Common myeloid progenitor, CD34-positive (primary cell): ENCODE data around the gene HOMER2.

Experiments used
- CTCF ChIA-PET: fragments of 350-600 bp; sonication (Branson Sonifier 250); formaldehyde crosslinking; loops from one replicate; lab custom pipeline; 2021; ENCODE audit warnings: antibody characterized with exemption; lab: Charles Lee
- POLR2A ChIA-PET: fragments of 350-600 bp; sonication (Branson Sonifier 250); formaldehyde crosslinking; loops from one replicate; lab custom pipeline; 2021; ENCODE audit warnings: antibody characterized with exemption; lab: Charles Lee
- DNase-seq, 3 donors: peaks; one replicate each; pipeline versions ENCODE4 v3.0.0 to v3.0.0-alpha.2; 2013
- H3K27ac ChIP-seq, 2 experiments: 1 replicate in 1 of 2; 2 replicates in 1 of 2; pipeline ENCODE4 v1.7.0; 2013; ENCODE audit warnings: inconsistent platforms in 2 of 2, low read length in 2 of 2, mild to moderate bottlenecking in 2 of 2, low read depth in 1 of 2, moderate library complexity in 1 of 2; ENCODE audit not compliant: severe bottlenecking in 2 of 2, insufficient read depth in 1 of 2, poor library complexity in 1 of 2
- H3K27me3 ChIP-seq, 5 experiments: replicated peaks in 2 of 5; 1 replicate in 3 of 5; 2 replicates in 2 of 5; pipeline versions ENCODE4 v1.6.1 to v1.7.0; 2013; ENCODE audit warnings: low read length in 4 of 5, mild to moderate bottlenecking in 2 of 5, moderate library complexity in 2 of 5, inconsistent platforms in 1 of 5; ENCODE audit not compliant: insufficient read depth in 5 of 5, control insufficient read depth in 4 of 5
- H3K36me3 ChIP-seq, 4 experiments: 1 replicate in 2 of 4; 2 replicates in 2 of 4; pipeline versions ENCODE4 v1.6.1 to v1.7.0; 2013; ENCODE audit warnings: low read length in 3 of 4, control low read depth in 1 of 4, mild to moderate bottlenecking in 1 of 4; ENCODE audit not compliant: control insufficient read depth in 4 of 4, insufficient read depth in 4 of 4
- H3K4me1 ChIP-seq, 4 experiments: 1 replicate in 3 of 4; 2 replicates in 1 of 4; pipeline versions ENCODE4 v1.6.1 to v1.7.1; 2013; ENCODE audit warnings: low read length in 3 of 4, mild to moderate bottlenecking in 3 of 4, control low read depth in 1 of 4, inconsistent platforms in 1 of 4, moderate library complexity in 1 of 4; ENCODE audit not compliant: control insufficient read depth in 4 of 4, insufficient read depth in 4 of 4; ENCODE audit errors: control extremely low read depth in 1 of 4
- H3K4me3 ChIP-seq, 7 experiments: 1 replicate in 4 of 7; 2 replicates in 3 of 7; pipeline versions ENCODE4 v1.5.1 to v1.7.0; 2013; ENCODE audit warnings: mild to moderate bottlenecking in 7 of 7, low read length in 6 of 7, moderate library complexity in 6 of 7, inconsistent platforms in 2 of 7, low read depth in 2 of 7, control low read depth in 1 of 7; ENCODE audit not compliant: insufficient read depth in 4 of 7, control insufficient read depth in 1 of 7; ENCODE audit errors: extremely low read depth in 1 of 7
- H3K9me3 ChIP-seq, 5 experiments: 1 replicate in 4 of 5; 2 replicates in 1 of 5; pipeline versions ENCODE4 v1.6.1 to v1.7.1; 2013; ENCODE audit warnings: low read length in 4 of 5, mild to moderate bottlenecking in 2 of 5, inconsistent platforms in 1 of 5, low read depth in 1 of 5, moderate library complexity in 1 of 5; ENCODE audit not compliant: control insufficient read depth in 4 of 5, insufficient read depth in 2 of 5; ENCODE audit errors: control extremely low read depth in 1 of 5
- WGBS: methylation state at CpG from one replicate; pipeline ENCODE4 v1.1.5; 2013; ENCODE audit not compliant: insufficient coverage; 5-methylcytosine and 5-hydroxymethylcytosine counted together

HOMER2 gene

DNA sequence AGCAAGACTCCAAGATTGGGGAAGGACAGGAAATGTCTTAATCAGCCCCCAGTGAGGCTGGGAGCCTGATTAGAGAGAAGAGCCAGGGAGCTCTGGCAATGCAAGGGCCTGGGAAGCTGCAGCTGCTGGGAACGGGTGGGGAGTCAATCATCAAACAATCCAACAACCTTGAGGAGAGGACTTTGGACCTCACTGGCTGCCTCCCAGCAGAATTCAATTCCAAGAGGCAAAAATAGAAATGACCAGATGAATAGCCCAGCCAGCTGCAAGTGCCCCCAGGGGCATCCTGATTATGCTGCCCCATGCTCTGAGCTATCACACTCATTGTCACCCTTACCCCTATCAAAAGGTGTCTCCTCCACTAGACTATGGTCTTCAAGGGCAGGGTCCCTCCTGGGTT, 6.1 kb upstream of the HOMER2 start:
- CTCF ChIA-PET = no interaction called here
- Histone ChIP-seq H3K4me3 (no peak overlapping the region), H3K27ac (no peak overlapping the region), H3K27me3 (no peaks in the 10 kb centered on the region), H3K36me3 (peaks cover 0 to 3% (median 0%) of the 10 kb centered on the region in 4 experiments), H3K4me1 (no peaks in the 10 kb centered on the region), H3K9me3 (no peaks in the 10 kb centered on the region)
- no peak for DNase-seq
- POLR2A ChIA-PET = interaction anchor here (0.6 kb wide), 1 partner anchor 10 kb away, joined by 3 read pairs; no protein-coding TSS in a partner anchor
- 92% methylated on average over 1 of the region's 1 CpG for WGBS

DNA sequence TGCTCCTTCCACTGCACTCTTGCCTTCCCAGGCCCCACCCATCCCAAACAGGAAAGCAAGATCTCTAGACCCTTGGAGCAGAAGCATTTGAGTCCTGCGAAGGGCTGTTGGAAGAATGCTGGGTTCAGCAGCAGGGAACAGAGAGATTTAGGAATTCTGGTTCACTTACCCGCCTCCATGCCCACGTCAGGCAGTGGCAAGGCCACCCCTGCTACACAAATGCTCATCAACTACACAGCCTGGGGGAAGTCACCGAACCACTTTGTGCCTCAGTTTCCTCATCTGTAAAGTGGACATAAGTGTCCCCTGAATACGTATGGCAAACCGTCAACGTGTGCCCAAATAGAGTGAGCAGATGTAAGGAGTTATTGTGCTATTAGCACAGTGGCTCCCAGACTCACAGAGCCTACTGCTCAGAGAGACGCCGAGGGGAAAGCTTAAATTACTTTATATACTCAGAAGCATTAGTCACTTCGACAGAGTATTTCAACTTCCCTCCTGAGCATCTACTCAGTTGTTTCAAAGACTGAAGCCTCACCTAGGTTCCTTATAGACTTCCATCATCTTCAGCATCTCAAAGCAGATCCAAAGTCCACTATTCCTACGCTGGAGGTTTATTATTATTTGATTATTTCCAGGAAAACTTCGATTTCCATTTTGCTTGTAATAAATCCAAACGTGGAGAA, 905 bp downstream of the HOMER2 start:
- ChIA-PET POLR2A (no interaction called here), CTCF (no interaction called here)
- Histone ChIP-seq H3K9me3 (no peaks in the 10 kb centered on the region), H3K4me1 (peaks cover 2 to 14% (median 9%) of the 10 kb centered on the region in 4 experiments), H3K36me3 (no peaks in the 10 kb centered on the region), H3K27me3 (peaks cover 0 to 8% (median 3%) of the 10 kb centered on the region in 5 experiments), H3K27ac (no peak overlapping the region), H3K4me3 (peak overlapping the region; percentile 20 to 81 (median 65))
- peak in 2 of 3 donors; percentile 55 to 62 for DNase-seq
- WGBS = 59% methylated on average over 12 of the region's 13 CpGs

DNA sequence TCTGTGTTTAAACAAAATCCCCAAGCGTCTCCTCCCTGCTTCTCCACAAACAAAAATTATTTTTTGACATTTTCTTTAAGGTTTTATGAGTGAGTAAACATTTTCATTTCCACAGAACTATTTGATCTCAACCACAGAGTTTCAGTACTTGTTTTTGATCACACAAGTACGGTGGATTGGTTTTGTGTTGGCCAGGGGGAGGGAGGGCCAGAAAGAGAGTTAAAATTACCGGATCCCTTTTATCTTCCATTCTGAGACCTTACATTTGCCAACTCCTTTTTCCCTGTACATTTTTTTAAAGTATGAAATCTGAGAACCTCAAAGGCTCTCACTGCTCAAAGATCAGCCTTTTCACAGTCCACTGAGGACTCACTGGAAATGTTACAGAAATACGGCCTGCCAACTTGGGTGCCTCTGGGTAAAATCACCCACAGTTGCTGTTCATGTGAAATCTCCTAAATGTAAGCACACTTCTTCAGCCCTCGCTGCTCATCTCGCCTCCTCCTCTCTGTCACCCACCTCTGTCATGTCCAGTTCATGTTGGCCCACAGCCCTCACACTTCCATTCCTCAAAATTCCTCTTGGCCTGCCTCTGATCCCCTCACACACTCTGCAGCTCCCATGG, 1.7 kb downstream of the HOMER2 start:
- Histone ChIP-seq H3K36me3 (no peaks in the 10 kb centered on the region), H3K27ac (no peak overlapping the region), H3K4me3 (no peak overlapping the region), H3K9me3 (no peaks in the 10 kb centered on the region), H3K4me1 (peaks cover 2 to 14% (median 9%) of the 10 kb centered on the region in 4 experiments), H3K27me3 (peaks cover 0 to 8% (median 3%) of the 10 kb centered on the region in 5 experiments)
- ChIA-PET POLR2A (no interaction called here), CTCF (no interaction called here)
- no peak for DNase-seq
- 96% methylated on average over 4 of the region's 6 CpGs for WGBS

DNA sequence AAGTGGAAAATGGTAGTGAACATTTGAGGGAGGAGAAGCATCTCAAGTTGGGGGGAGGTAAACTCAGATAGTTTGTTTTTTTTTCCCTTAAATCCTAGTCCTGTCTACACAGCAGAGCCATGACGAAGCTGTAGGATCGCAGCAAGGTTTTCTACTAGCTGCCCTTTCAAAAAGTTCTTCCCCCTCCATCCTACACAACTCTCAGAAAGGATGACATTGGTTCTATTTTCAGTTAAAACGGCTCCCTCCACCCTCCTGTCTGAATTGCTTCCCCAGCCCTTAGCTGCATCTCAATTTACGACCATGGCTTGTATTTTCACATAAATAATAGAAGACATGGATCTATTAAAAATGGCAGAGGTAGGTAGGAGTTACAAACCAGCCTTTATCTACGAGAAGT, 2.2 kb downstream of the HOMER2 start:
- CTCF ChIA-PET = no interaction called here
- Histone ChIP-seq H3K27me3 (peaks cover 0 to 8% (median 3%) of the 10 kb centered on the region in 5 experiments), H3K4me3 (no peak overlapping the region), H3K36me3 (no peaks in the 10 kb centered on the region), H3K9me3 (no peaks in the 10 kb centered on the region), H3K4me1 (peaks cover 2 to 14% (median 9%) of the 10 kb centered on the region in 4 experiments), H3K27ac (no peak overlapping the region)
- POLR2A ChIA-PET = no interaction called here
- DNase-seq = no peak
- 100% methylated on average over 2 of the region's 5 CpGs for WGBS

DNA sequence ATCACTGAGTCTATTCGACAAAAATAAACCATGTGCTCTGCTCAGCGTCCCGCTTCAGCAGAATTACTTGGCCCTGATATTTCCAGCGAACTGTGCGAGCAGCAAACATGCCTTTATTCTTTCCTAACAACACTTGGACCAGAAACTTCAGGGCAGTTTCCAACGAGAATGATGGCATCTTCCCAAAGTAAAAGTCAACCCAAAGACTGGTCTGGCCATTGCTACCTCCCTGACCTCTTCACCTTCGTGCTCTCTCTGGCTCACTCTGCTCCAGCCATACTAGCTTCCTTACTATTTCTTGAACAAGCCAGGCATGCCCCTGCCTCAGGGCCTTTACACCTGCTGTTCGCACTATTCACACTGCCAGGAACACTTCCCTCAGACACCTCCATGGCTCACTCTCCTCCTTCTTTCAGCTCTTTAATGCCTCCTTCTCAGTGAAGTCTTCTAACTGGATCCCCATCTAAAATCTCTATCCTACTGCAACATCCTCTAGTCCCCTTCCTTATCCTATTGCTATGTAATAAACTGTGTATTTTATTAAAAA, 6.3 kb downstream of the HOMER2 start:
- CTCF ChIA-PET = interaction anchor here (1.3 kb wide), 1 partner anchor 14 kb away, joined by 4 read pairs; no protein-coding TSS in a partner anchor
- POLR2A ChIA-PET = no interaction called here
- H3K36me3 ChIP-seq = no peaks in the 10 kb centered on the region

DNA sequence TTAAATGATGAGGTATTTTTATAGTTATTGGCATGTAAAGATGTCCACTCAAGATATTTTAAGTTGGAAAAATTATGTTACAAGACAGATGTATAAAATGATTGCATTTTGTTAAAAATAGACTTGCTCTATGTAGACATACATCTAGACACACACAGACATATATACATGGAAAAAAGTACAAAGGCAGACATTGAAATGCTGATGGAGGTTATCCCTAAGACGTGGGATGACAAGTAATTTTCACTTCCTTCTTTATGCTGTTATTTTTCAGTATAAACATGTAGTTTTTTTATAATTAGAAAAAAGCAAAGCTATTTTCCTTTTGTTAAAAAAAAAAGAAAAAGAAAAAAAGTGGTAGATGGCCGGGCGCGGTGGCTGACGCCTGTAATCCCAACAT, 7.2 kb downstream of the HOMER2 start:
- ChIA-PET CTCF (interaction anchor here (1.0 kb wide), 1 partner anchor 48 kb away, joined by 3 read pairs; no protein-coding TSS in a partner anchor), POLR2A (no interaction called here)
- Histone ChIP-seq H3K27me3 (peaks cover 0 to 3% (median 0%) of the 10 kb centered on the region in 5 experiments), H3K9me3 (no peaks in the 10 kb centered on the region), H3K36me3 (no peaks in the 10 kb centered on the region), H3K4me3 (no peak overlapping the region), H3K27ac (no peak overlapping the region), H3K4me1 (no peaks in the 10 kb centered on the region)
- no CpG with 5 or more reads among the region's 5 CpGs for WGBS
- no peak for DNase-seq

More for the DNA sequence above, 6.3 kb downstream of the HOMER2 start:
- Histone ChIP-seq H3K9me3 (no peaks in the 10 kb centered on the region), H3K4me1 (no peaks in the 10 kb centered on the region), H3K4me3 (no peak overlapping the region), H3K27ac (no peak overlapping the region), H3K27me3 (peaks cover 0 to 4% (median 0%) of the 10 kb centered on the region in 5 experiments)
- WGBS = 92% methylated on average over 8 of the region's 8 CpGs
- DNase-seq = no peak

DNA sequence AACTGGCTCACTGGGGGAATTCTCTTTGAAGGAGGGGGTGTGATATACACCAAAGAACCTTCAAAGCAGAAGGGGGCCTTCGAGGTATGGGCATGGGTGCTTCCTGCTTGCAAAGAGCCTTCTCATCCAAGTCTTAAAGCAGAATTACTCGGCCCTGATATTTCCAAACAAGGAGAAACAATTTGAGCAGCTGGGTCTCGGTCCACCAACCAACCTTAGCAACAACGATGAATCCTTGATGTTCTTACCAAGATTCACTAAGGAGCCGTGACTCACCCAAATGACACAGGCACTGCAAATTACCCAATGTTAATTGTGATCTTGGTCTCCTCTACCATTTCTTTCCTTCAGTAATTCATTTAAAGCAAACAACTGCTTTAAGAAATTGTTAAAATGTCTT, 7.7 kb downstream of the HOMER2 start:
- H3K36me3 ChIP-seq = no peaks in the 10 kb centered on the region
- peak in 2 of 3 donors; percentile 9 to 14 for DNase-seq
- H3K9me3 ChIP-seq = no peaks in the 10 kb centered on the region
- WGBS = 85% methylated on average over 5 of the region's 5 CpGs
- H3K4me1 ChIP-seq = no peaks in the 10 kb centered on the region
- no peak overlapping the region for H3K27ac ChIP-seq
- CTCF ChIA-PET = interaction anchor here (1.0 kb wide), 1 partner anchor 48 kb away, joined by 3 read pairs; no protein-coding TSS in a partner anchor
- H3K4me3 ChIP-seq = no peak overlapping the region
- POLR2A ChIA-PET = no interaction called here
- H3K27me3 ChIP-seq = peaks cover 0 to 3% (median 0%) of the 10 kb centered on the region in 5 experiments
